Caki2 (cell line): ENCODE data around the gene HS1BP3. TPM values are rescaled to one million over a fixed set of nuclear protein-coding genes. Genes with fewer than 3 reads are reported as not detected.

Experiments
- DNase-seq: peaks from one replicate; pipeline ENCODE4 v3.0.0-alpha.2; 2015; ENCODE audit warnings: low read depth
- in situ Hi-C: cut with HindIII; loops from 2 replicates; pipeline ENCODE4 v1.10.0; 2016; ENCODE audit warnings: low sequenced_read_pairs, low pct_unique_long_range_greater_than_20kb, mixed read lengths
- total RNA-seq: library from RNA; depleted of rRNA; stranded (reverse); fragments of >200 nt; shearing (Covaris generic); gene quantifications from 2 replicates; pipeline ENCODE4 v1.2.3, GENCODE V29; 2014; ENCODE audit warnings: low replicate concordance

The HS1BP3 gene
- total RNA-seq, 1 experiment from 2014 or later = 66.2 TPM

- DNase-seq = no peak
- in situ Hi-C loops = no loop called here
These were observed 33.8 kb downstream of the HS1BP3 start for GRCh38 chr2:20617081-20617575.

- in situ Hi-C loops = no loop called here
- DNase-seq = no peak
These were observed 34.5 kb downstream of the HS1BP3 start for GRCh38 chr2:20616341-20616871.

GRCh38 chr2:20615466-20616241 lies 35.2 kb downstream of the HS1BP3 start:
- DNase-seq = no peak
- in situ Hi-C loops = no loop called here

GRCh38 chr2:20615068-20615465 lies 35.8 kb downstream of the HS1BP3 start:
- no peak for DNase-seq
- in situ Hi-C loops = no loop called here

GRCh38 chr2:20614201-20615067 lies 36.5 kb downstream of the HS1BP3 start:
- in situ Hi-C loops = no loop called here
- DNase-seq = no peak

- no peak for DNase-seq
- in situ Hi-C loops = no loop called here
These were observed 37.7 kb downstream of the HS1BP3 start for GRCh38 chr2:20612925-20613916.

- in situ Hi-C loops = no loop called here
- DNase-seq = no peak
These were observed 39.0 kb downstream of the HS1BP3 start for GRCh38 chr2:20611844-20612356.

- DNase-seq = no peak
These were observed 39.6 kb downstream of the HS1BP3 start for GRCh38 chr2:20611077-20611843.

GRCh38 chr2:20609995-20610357 lies 40.9 kb downstream of the HS1BP3 start:
- in situ Hi-C loops = no loop called here
- no peak for DNase-seq

More at GRCh38 chr2:20611077-20611843, 39.6 kb downstream of the HS1BP3 start:
- in situ Hi-C loops = no loop called here

- DNase-seq = no peak
- in situ Hi-C loops = no loop called here
These were observed 41.4 kb downstream of the HS1BP3 start for GRCh38 chr2:20609349-20609994.

GRCh38 chr2:20608666-20609348 lies 42.1 kb downstream of the HS1BP3 start:
- DNase-seq = no peak
- in situ Hi-C loops = no loop called here

- DNase-seq = no peak
- in situ Hi-C loops = no loop called here
These were observed 43.5 kb downstream of the HS1BP3 start for GRCh38 chr2:20607446-20607845.

GRCh38 chr2:20606198-20606597 lies 44.7 kb downstream of the HS1BP3 start:
- in situ Hi-C loops = no loop called here
- no peak for DNase-seq

- no peak for DNase-seq
- in situ Hi-C loops = no loop called here
These were observed 45.9 kb downstream of the HS1BP3 start for GRCh38 chr2:20604951-20605381.

GRCh38 chr2:20604401-20604911 lies 46.4 kb downstream of the HS1BP3 start:
- in situ Hi-C loops = no loop called here
- no peak for DNase-seq

- DNase-seq = no peak
- in situ Hi-C loops = no loop called here
These were observed 47.1 kb downstream of the HS1BP3 start for GRCh38 chr2:20603791-20604190.
